ENCODE results near the gene NR2F2.
"Not testable (repeated sequence)": the region's sequence is repeated elsewhere in the genome, so short reads cannot be mapped to it uniquely, and the experiment has no call there.

Gene NR2F2

DNA sequence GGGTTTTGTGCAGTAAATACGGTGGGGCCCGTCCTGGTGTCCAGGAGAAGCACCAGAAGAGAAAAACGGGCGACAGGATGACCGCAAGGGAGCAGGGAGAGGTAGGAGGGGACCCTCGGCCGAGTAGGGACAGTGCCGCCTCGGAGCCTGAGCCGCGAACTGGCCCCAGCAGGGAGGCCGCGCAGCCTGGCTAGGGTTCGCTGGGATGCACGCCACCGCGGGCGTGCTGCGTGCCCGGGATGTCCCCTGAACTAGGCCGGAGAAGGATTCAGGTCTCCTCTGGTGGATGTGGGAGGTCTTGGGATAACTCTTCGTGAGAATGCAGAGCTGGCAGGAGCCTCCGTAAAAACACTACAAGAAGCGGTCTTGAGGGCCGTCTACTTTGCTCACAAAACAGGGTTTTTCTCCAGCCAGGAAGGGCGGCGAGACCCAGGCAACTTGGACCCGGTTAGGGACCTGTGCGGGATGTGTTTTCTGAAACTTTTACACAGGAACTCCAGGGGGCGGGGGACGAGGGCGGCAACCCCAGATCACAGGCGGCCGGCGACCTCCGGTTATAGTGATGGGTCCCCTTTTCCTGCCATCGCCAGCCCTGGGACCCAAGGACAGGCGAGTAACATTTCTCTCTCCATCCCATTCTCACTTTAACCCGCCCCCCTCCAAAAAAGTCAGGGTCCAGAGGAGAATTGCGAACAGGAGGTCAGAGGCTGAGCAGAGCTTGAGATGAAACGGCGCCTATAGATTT is 35.5 kb downstream of the NR2F2 start:
- peak; percentile 67 for DNase-seq

DNA sequence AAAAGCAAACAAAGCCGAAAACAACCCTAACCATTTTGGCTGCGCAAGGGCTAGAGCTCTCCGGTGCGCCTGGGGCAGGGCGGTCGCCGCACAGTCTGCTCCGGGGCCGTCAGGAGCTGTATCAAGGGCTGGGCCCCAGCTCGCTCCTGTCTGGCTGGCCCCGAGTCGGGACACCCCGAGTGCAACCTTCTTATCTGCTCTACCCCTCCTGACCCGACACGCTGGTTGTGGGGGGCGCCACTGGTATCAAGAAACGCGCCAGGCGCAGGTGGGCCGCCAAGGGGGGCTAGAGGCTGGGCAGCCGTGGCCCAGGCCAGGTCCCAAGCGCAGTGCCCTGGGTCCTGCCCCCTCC is 36.0 kb downstream of the NR2F2 start:
- DNase-seq = peak; percentile 55

DNA sequence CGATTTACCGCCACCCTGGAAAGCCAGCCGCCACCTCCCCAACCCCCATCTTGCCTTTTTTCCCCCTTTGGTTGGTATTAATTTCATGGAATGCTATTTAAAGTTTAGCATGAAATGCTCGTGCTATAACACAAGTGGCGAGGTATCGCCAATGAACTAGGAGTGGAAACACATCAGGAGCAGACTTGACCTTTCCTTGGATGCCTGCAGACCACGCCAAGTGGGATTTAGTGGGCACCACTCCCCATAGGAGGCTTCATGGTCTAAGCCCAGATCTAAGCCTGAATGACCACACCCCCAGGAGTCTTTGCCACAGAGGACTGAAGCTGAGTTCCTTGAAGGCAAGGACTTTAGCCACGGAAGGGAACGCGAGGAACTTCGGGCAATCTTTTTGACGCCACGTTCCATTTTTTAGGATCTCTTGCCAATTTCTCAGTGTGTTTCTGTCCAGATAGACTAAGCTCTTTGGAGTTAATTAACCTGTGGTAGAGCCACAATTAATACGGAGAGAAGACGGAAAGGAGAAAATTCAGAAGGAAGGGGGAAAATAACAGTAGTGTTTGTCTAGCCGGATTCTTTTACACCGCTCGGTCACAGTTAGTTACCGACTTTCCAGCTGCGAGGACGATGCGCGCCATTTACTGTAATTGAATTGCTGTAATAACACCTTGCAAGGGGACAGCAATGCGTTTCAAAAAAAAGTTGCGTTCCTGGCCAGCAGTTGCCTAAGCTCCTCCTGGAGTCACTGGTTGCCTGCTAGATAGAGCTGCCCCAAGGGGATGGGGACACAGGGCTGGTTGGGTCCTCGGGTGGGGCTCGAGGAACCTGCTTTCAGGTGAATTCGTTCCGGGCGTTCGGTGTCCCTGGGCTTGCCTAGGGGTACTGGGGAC is 37.1 kb downstream of the NR2F2 start:
- DNase-seq = peak; percentile 45

DNA sequence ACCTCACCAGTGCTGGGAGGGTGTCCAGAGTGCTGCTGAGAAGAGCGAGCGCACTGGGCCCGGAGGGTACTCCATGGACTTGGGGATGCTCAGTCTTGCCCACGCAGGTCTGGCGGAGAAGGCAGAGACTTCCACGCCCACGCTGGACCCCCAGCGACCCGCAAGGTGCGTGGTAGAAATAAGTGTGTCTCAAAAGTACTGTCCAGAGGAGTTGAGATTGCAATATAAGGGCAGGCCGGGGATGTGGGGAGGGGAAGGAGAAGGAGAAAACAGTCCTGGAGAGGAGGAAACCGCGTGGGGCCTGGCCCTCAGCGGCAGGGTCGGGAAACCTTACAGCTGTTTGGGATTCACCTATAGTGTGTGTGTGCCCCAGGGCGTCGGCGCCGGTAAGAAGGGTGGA is 38.9 kb downstream of the NR2F2 start:
- no peak for DNase-seq

DNA sequence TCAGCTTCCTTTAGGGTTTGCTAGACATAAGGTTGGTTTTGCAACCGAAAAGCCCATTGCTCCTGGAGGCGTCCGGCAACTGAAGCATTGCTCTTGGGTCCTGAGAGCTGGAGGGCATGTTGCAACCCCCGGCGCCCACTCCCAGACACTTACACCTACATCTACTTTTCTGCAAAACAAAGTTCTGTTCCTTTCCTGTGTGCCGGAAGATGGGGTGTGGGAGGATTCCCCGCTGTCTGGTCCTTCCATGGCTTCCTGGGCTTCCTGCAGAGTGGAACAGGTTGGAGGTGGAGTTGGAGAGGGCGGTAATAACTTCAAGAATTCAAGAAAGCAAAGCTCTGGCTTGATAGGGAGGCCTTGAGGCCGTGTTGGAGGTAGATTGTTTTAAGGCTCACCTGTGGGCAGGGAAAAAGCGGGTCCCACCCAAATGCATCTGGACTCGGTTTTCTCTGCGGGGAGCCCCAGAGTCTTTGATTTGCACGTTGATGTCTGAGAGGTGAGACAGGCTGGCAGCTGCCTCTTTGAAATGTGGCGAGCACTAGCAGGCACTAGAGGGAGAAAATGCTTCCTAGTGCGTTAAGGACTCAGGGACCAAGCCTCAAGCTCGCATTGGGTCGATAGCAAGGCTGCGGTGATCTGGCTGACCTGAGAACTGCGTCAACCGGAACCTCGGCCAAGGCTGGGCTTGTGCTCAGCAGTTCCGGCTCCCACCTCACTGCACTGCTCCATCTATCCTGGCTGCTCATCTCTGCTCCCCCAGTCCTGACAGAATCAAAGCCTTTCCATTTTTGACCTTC is 39.5 kb downstream of the NR2F2 start:
- DNase-seq = no peak

DNA sequence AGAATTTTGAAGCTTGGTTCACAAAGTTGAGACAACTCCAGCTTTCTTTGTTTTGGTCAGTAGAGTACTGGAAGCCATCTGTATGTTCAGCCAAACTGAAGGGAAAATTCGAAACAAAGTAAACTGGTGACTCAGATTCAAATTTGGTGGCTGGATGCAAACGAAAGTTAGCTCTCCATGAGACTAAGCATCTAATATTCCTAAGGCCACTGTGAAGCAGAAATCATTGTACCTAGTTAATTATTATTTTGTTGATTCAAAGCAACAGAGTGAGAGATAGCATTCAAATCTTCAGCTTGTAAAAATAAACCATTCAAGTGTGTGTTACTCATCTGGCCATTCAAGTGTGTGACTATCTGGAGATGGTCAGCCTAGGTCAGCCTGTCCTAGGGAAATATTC is 42.1 kb downstream of the NR2F2 start:
- no peak for DNase-seq

DNA sequence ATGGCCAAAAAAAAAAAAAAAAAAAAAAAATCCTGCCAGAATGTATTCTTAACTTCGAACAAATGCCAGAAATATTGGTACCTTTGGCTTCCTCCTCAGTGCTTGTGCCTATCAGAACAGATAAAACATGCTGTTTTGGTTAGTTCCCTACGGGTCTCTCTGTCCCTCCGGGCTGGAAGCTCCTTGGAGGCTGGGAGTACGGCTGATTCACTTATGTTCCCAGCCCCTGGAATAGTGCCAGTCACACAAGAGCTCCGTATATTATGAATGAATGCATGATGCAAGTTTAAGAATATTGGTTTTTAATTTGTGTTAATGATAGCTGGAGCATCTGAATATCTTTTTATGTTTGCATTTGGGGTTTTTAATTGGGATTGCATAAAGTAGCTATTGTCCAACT is 44.0 kb downstream of the NR2F2 start:
- DNase-seq = no peak

DNA sequence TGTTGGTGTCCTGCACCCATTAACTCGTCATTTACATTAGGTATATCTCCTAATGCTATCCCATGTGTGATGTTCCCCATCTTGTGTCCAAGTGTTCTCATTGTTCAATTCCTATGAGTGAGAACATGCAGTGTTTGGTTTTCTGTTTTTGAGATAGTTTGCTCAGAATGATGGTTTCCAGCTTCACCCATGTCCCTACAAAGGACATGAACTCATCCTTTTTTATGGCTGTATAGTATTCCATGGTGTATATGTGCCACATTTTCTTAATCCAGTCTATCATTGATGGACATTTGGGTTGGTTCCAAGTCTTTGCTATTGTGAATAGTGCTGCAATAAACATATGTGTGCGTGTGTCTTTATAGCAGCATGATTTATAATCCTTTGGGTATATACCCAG is 49.1 kb downstream of the NR2F2 start:
- DNase-seq = not testable (repeated sequence)

DNA sequence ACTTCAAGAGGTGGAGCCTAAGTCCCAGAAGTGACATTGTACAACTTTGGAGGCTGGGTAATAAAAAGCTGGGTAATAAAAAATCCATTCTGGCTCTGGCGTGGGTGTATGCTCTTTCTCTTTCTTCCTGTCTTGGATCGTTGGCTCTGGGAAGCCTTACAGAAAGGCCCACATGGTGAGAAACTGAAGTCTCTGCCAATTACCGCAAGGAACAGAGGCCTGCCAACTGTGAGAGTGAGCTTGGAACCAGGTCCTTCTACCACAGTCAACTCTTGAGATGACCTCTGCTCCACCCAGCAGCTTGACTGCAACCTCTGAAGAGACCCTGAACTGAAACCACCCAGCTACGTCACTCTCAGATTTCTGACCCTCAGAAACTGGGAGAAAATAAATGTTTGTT is 51.0 kb downstream of the NR2F2 start:
- DNase-seq = no peak

DNA sequence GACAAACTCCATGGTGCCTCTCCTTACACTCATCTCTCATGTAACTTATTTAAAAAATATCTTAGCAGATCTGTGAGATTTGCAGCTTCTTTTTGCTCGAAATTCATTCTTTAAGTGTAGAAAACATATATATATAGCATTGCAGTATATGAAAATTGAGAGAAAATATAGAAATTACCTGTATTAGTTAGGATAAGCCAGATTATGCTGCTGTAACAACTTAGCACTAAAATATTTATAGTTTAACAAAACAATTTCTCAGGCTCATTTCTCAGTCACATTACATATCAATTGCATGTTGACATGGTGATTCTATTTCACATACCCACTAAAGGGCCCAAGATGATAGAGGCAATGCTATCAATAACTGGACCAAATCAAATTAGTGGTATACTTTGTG is 54.7 kb downstream of the NR2F2 start:
- DNase-seq = no peak

DNA sequence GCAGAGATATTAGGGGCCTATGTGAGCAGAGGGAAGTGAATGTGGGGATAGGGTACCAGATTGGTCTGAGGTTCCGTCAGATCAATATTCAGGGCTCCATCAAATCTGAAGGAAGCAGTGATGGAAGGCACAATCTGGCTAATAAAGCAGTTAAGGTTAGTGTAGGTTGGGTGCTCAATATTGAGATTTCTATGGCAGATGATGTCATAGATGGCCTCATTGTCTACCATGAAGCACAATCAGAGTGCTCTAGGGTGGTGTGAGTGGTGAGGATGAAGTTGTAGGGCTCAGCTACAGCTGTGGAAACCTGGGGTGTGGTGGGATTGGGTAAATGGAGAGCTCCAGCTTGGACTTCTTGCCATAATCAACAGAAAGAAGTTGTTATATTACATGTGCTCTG is 58.2 kb downstream of the NR2F2 start:
- no peak for DNase-seq

All from right kidney (tissue), 1 donor.